Caco-2 (cell line): ENCODE measurements around the gene L3MBTL4. TPM values are rescaled to one million over a fixed set of nuclear protein-coding genes. Genes with fewer than 3 reads are reported as not detected.

ENCODE experiments used
- BruUV-seq: library from RNA; stranded (reverse); fragments of 400-500 nt; replicated peaks from 2 replicates; lab custom pipeline; 2021; lab: Mats Ljungman, UMichigan
- CTCF ChIA-PET: fragments of 300-600 bp; sonication (Branson Sonifier 250); formaldehyde crosslinking; loops from one replicate; lab custom pipeline; 2022; ENCODE audit warnings: antibody characterized with exemption; lab: Charles Lee
- POLR2A ChIA-PET: fragments of 300-600 bp; sonication (Branson Sonifier 250); formaldehyde crosslinking; loops from one replicate; lab custom pipeline; 2022; ENCODE audit warnings: antibody characterized with exemption; lab: Charles Lee
- DNase-seq, 2 experiments: peaks; one replicate each; pipeline versions ENCODE4 v3.0.0 to v3.0.0-alpha.2; 2020 to 2022
- H3K27me3 ChIP-seq: replicated peaks from 2 replicates; pipeline ENCODE4 v1.6.0; 2011; ENCODE audit warnings: low read length; ENCODE audit not compliant: control insufficient read depth, insufficient read depth
- H3K36me3 ChIP-seq: 2 replicates; pipeline ENCODE4 v1.5.1; 2011; ENCODE audit warnings: low read length; ENCODE audit not compliant: control insufficient read depth, insufficient read depth
- H3K4me1 ChIP-seq: fragments of 250-450 bp; sonication (Bioruptor Pico); 2 replicates; pipeline ENCODE4 v1.5.1; 2020; ENCODE audit warnings: mild to moderate bottlenecking
- H3K4me3 ChIP-seq: 2 replicates; pipeline ENCODE4 v1.5.1; 2011; ENCODE audit warnings: low read depth, mild to moderate bottlenecking, control low read depth, low read length
- H3K9me3 ChIP-seq: fragments of 250-450 bp; sonication (Bioruptor Pico); 2 replicates; pipeline ENCODE4 v1.5.1; 2020; ENCODE audit warnings: mild to moderate bottlenecking, moderate library complexity
- H3K27ac Mint-ChIP-seq: one replicate; pipeline ENCODE4 v1.8.0; 2022; ENCODE audit warnings: mixed read lengths; ENCODE audit not compliant: unreplicated experiment
- H3K27me3 Mint-ChIP-seq: one replicate; pipeline ENCODE4 v1.8.0; 2022; ENCODE audit warnings: mixed read lengths; ENCODE audit not compliant: insufficient read depth, unreplicated experiment
- H3K36me3 Mint-ChIP-seq: one replicate; pipeline ENCODE4 v1.8.0; 2022; ENCODE audit warnings: mild to moderate bottlenecking, mixed read lengths; ENCODE audit not compliant: insufficient read depth, unreplicated experiment
- H3K4me1 Mint-ChIP-seq: one replicate; pipeline ENCODE4 v1.8.0; 2022; ENCODE audit warnings: low read depth, mixed read lengths; ENCODE audit not compliant: unreplicated experiment
- H3K4me3 Mint-ChIP-seq: one replicate; pipeline ENCODE4 v1.8.0; 2022; ENCODE audit warnings: mild to moderate bottlenecking, moderate library complexity, mixed read lengths; ENCODE audit not compliant: unreplicated experiment
- H3K9me3 Mint-ChIP-seq: one replicate; pipeline ENCODE4 v1.8.0; 2022; ENCODE audit warnings: mixed read lengths; ENCODE audit not compliant: unreplicated experiment
- CTCF ChIP-seq, 2 experiments: fragments of 200-600 bp in 1 of 2; IDR thresholded peaks; 1 replicate in 1 of 2; 2 replicates in 1 of 2; pipeline versions ENCODE4 v1.5.1 to v1.8.0; 2011 to 2022; ENCODE audit warnings: antibody characterized with exemption in 1 of 2, control low read depth in 1 of 2, inconsistent platforms in 1 of 2, low read depth in 1 of 2, low read length in 1 of 2, mild to moderate bottlenecking in 1 of 2, moderate library complexity in 1 of 2; ENCODE audit not compliant: insufficient read depth in 1 of 2, severe bottlenecking in 1 of 2, unreplicated experiment in 1 of 2
- intact Hi-C: fragments of 100-400 bp; cut with micrococcal nuclease; formaldehyde crosslinking; loops from one replicate; pipeline ENCODE4 v1.10.0; 2022; ENCODE audit not compliant: unreplicated experiment
- total RNA-seq: library from RNA; stranded (reverse); gene quantifications from 2 replicates; pipeline ENCODE4 v1.2.3, GENCODE V29; 2022

L3MBTL4 gene
- total RNA-seq, 1 experiment from 2014 or later: 0.23 TPM

- no peaks in the 10 kb centered on the region for H3K9me3 Mint-ChIP-seq
- no TSS peak for BruUV-seq
- intact Hi-C loops: no loop called here
- no peak for TF ChIP-seq CTCF (IDR thresholded peaks at IDR 0.05; ENCODE audit: insufficient read depth in 1 of 2, low read depth in 1 of 2, low read length in 1 of 2, severe bottlenecking in 1 of 2, unreplicated experiment in 1 of 2)
- Histone ChIP-seq H3K4me3 (no peak overlapping the region), H3K36me3 (no peaks in the 10 kb centered on the region), H3K27me3 (no peaks in the 10 kb centered on the region), H3K4me1 (no peaks in the 10 kb centered on the region), H3K9me3 (no peaks in the 10 kb centered on the region)
- H3K27ac Mint-ChIP-seq: no peak overlapping the region
- ChIA-PET CTCF (no interaction called here), POLR2A (no interaction called here)
- peaks cover 3% of the 10 kb centered on the region for H3K27me3 Mint-ChIP-seq
- DNase-seq: no peak
- H3K4me1 Mint-ChIP-seq: no peaks in the 10 kb centered on the region
- H3K36me3 Mint-ChIP-seq: no peaks in the 10 kb centered on the region
- H3K4me3 Mint-ChIP-seq: no peak overlapping the region
These were observed 401.4 kb downstream of the L3MBTL4 start for GRCh38 chr18:6013171-6013810.

- no peaks in the 10 kb centered on the region for H3K9me3 ChIP-seq
- no peak for TF ChIP-seq CTCF (IDR thresholded peaks at IDR 0.05; ENCODE audit: insufficient read depth in 1 of 2, low read depth in 1 of 2, low read length in 1 of 2, severe bottlenecking in 1 of 2, unreplicated experiment in 1 of 2)
- CTCF ChIA-PET: no interaction called here
- no peak overlapping the region for H3K4me3 ChIP-seq
- no peaks in the 10 kb centered on the region for H3K4me1 Mint-ChIP-seq
- H3K36me3 ChIP-seq: no peaks in the 10 kb centered on the region
- no peak overlapping the region for H3K4me3 Mint-ChIP-seq
- H3K27ac Mint-ChIP-seq: no peak overlapping the region
- DNase-seq: no peak
- H3K9me3 Mint-ChIP-seq: no peaks in the 10 kb centered on the region
- BruUV-seq: no TSS peak
- H3K27me3 ChIP-seq: no peaks in the 10 kb centered on the region
- H3K27me3 Mint-ChIP-seq: peaks cover 4% of the 10 kb centered on the region
- intact Hi-C loops: no loop called here
- no peaks in the 10 kb centered on the region for H3K36me3 Mint-ChIP-seq
- no peaks in the 10 kb centered on the region for H3K4me1 ChIP-seq
- POLR2A ChIA-PET: no interaction called here
These were observed 403.8 kb downstream of the L3MBTL4 start for GRCh38 chr18:6010921-6011320.

GRCh38 chr18:6010284-6010683, 404.4 kb downstream of the L3MBTL4 start:
- DNase-seq: no peak
- Mint-ChIP-seq H3K27me3 (peaks cover 7% of the 10 kb centered on the region), H3K4me1 (no peaks in the 10 kb centered on the region), H3K36me3 (no peaks in the 10 kb centered on the region), H3K4me3 (no peak overlapping the region), H3K27ac (no peak overlapping the region), H3K9me3 (no peaks in the 10 kb centered on the region)
- TF ChIP-seq CTCF (IDR thresholded peaks at IDR 0.05; ENCODE audit: insufficient read depth in 1 of 2, low read depth in 1 of 2, low read length in 1 of 2, severe bottlenecking in 1 of 2, unreplicated experiment in 1 of 2): no peak
- Histone ChIP-seq H3K36me3 (no peaks in the 10 kb centered on the region), H3K27me3 (no peaks in the 10 kb centered on the region), H3K4me1 (no peaks in the 10 kb centered on the region), H3K9me3 (no peaks in the 10 kb centered on the region), H3K4me3 (no peak overlapping the region)
- intact Hi-C loops: no loop called here
- POLR2A ChIA-PET: no interaction called here
- no TSS peak for BruUV-seq
- CTCF ChIA-PET: no interaction called here
